ENCODE results near the gene NAA16.
"Not testable (repeated sequence)": the region's sequence is repeated elsewhere in the genome, so short reads cannot be mapped to it uniquely, and the experiment has no call there.

NAA16 gene

DNA sequence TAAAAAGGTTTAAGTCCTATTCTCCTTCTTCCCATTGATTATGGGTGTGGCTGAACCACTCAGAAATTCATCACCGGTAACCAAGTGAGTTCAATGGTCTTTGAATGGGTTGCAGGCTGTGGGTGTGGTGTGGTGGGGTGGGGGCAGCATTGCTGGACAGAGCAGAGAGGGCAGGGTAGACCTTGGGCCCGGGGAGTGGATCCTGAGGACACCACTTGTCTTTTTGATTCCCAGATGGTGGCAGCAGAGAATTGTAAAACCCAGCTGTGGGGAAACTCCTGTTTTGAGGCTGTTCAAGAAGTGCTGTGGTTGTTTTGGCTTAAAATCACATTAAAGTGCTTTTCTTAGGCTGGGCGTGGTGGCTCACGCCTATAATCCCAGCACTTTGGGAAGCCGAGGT lies 100.5 kb downstream of the NAA16 start:
- DNase-seq = no peak

DNA sequence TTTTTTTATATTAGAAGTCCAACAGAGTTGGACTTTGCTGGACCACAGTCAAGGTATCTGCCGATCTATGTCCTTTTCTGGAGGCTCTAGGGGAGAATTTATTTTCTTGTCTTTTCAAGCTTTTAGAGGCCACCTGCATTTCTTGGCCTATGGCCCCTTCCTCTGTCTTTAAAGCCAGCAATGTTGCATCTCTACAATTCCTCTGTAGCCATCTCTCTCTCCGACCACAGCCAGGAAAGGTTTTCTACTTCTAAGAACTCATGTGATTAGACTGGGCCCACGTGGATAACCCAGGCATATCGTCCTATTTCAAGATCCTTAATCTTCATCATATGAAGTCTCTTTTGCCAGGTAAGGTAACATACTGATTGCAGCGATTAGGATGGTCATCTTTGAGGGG lies 102.8 kb downstream of the NAA16 start:
- DNase-seq = no peak

DNA sequence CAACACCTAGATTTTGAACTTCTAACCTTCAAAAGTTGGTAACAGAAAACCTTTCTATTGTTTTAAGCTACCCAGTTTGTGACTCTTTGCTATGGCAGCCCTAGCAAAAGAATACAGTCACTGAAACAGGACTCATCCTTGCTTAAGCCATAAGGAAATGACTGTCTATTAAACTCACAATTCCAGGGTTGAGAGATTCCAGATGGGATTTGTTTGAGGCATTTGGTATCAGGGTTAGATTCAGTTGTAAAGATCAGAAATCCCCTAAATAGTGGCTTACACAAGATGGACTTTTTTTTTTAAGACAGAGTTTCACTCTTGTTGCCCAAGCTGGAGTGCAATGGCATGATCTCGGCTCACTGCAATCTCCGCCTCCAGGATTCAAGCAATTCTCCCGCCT lies 105.2 kb downstream of the NAA16 start:
- DNase-seq = no peak

DNA sequence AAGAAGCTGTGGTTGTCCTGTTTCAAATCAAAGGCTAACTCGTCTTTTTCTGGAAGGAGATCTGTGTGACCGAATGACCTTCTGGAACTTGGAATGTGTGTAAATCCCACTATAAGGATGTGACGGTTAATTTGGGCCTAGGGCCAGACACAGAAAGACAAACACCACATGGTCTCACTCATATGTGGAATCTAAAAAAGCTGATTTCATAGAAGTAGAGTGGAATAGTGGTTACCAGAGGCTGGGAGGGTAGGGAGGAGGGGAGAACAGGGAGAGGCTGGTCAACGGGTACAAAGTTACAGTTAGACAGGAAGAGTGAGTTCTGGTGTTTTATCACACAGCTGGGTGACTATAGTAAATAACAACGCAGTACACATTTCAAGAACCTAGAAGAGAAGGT lies 107.0 kb downstream of the NAA16 start:
- no peak for DNase-seq

DNA sequence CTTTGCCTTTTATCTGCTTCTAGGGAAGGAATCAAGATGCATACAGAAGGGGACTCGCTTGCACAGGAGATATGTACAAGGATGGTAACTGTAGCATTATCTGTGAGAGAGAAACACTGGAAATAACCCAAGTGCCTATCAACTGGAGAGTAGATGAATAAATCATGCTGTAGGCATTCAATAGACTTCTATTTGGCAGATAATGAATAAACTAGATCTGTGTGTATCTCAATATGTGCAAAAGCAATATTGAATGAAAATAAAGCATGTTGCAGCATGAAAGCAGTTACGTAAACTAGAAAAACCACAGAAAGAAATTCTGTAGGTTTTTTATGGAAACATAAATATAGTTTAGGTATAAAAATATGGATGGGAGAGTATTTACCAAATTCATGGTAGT lies 107.7 kb downstream of the NAA16 start:
- DNase-seq = no peak

DNA sequence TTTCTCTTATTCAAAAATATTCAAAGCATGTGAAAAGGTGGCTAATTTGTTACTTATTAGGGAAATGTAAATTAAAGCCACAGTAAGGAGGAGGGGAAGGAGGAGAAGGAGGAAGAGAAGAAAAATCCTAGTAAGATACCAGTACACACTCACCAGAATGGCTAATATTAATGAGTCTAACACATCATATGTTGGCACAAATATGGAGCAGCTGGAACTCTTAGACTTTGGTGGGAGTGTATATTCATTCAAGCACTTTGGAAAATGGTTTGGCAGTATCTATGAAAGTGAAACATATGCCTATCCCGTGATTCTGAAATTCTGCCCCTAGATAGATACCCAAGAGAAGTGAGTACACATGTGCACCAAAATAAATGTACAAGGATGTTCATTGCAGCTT lies 108.1 kb downstream of the NAA16 start:
- no peak for DNase-seq

DNA sequence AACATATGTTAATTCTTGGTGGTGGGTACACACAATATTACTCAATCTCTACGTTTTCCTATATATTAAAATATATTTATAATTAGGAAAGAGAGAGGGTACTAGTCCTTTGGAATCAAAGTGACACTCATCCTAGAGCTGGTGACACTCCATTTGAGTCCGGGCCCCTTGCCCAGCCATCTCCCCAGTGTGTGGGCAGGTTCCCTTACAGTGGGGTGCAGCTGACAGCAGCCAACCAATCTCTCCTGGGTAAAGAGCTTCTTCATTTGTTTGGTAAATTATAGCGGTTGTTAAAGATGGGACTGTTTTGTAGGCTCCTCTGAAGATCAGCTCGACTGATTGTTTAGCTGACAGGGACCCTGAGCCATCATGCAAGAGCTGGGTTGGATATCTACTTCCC lies 109.1 kb downstream of the NAA16 start:
- DNase-seq = no peak

DNA sequence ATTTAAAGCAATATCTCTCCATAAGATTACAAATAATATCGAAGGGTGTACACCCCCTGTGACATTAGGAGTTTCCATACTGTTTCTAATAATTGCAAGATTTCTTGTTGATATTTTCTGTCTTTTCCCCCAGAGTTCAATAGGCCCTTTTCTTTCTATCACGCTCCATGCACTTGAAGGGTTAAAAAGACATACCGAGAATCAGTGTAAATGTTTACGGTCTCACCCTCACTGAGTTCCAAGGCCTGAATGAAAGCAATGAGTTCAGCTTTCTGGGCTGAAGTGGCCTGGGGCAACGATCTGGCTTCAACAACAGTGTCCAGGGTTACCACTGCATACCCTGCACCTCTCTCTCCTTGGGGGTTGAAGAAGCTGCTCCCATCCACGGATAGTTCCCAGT lies 110.3 kb downstream of the NAA16 start:
- DNase-seq = not testable (repeated sequence)

DNA sequence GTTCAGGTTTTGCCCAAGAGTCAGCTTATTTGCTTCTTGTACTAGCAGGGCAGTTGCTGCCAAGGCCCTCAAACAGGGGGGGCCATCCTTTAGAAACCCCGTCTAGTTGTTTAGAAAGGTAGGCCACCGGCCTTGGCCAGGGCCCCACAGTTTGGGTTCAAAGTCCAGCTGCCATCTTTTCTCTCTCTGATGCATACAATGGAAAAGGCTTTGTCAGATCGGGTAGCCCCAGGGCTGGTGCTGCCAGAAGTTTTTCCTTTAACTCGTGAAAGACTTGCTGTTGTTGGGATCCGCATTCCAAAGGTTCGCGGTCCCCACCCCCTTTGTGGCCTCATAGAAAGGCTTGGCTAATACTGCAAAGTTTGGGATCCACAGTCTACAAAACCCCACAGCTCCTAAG lies 110.9 kb downstream of the NAA16 start:
- not testable (repeated sequence) for DNase-seq

DNA sequence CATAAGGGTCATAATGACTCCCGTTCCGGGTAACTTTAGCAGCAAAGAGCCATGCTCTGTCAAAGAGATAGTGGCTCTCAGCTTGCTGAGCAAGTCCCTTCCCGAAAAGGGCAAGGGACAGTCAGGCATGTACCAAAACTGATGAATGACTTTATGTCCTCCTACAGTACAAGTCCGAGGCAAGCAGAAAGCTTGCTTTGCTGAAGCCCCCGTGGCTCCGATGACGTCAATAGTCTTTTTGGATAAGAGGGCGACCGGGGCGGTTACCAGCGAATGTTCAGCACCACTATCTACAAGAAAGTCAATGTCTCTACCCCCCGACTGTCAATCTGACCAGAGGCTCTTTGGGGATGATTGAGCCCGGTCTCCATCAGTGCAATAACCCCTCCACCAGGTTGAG lies 112.2 kb downstream of the NAA16 start:
- DNase-seq = not testable (repeated sequence)

DNA sequence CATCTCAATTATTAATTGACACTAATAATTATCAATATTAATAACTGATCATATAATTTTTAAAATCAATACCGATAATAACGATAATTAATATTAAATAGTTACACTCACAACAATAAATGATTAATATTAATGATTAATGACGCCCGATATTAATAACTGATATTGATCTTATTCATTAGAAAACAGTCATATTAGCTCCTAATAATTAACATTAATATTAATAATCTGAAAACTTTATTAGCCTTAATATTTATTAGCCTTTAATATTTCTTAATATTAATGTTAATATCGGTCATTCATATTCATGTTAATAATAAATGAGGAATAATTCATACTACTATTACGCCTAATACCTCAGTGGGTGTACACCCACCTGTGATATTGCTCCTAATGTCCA lies 113.6 kb downstream of the NAA16 start:
- not testable (repeated sequence) for DNase-seq

DNA sequence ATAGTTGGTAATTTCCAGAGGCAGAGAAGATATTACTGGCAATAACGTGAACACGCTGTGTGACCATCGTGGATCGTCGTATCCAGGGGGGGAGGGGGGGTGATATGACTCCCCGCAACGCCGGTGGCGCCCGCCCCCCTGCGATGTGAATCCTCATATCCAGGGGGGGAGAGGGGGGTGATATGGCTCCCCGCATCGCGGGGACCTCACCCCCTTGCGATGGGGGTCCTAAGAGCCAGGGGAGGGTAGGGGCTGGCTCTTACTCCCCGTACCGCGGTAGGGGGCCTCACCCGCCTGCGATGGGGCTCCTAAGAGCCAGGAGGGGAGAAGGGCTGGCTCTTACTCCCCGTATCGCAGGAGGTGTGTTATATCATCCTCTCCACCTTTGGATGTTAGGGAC lies 115.0 kb downstream of the NAA16 start:
- DNase-seq = no peak

All from NCI-H2171 (cell line).